Testis (tissue), 2 donors: Measurements from ENCODE around the gene REV3L.

Experiments
- POLR2A ChIP-seq: fragments of 450-650 bp; IDR thresholded peaks from one replicate; pipeline ENCODE4 v1.6.1; 2017; ENCODE audit warnings: antibody characterized with exemption, mild to moderate bottlenecking, moderate library complexity
- TF ChIP-seq, protein P1 (sequence below), 3 experiments: fragments of 450-650 bp in 2 of 3; fragments of 200-600 bp in 1 of 3; sonication (generic) in 1 of 3; IDR thresholded peaks; one replicate each; pipeline ENCODE4 v1.5.1; 2016 to 2019; ENCODE audit warnings: antibody characterized with exemption in 3 of 3, mild to moderate bottlenecking in 2 of 3, moderate library complexity in 1 of 3

DNA sequence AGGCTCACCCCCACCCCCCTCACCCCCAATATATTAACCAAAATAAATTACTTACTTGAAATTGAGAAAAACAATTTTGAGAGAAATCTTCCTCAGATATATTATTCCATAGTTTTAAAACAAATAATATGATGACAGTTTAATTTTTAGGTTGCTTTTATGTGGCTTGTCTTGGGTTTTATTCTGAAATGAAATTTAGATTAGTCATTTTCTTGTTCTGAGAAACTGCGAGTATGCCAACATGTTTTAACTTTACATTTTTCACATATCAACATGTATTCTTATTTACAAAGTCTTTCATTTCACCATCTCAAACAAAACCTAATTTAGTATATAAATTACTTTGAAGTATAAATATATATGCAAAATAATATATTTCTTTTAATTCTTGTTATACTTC lies 11.1 kb downstream of the REV3L start:
- TF ChIP-seq, protein P1, sequence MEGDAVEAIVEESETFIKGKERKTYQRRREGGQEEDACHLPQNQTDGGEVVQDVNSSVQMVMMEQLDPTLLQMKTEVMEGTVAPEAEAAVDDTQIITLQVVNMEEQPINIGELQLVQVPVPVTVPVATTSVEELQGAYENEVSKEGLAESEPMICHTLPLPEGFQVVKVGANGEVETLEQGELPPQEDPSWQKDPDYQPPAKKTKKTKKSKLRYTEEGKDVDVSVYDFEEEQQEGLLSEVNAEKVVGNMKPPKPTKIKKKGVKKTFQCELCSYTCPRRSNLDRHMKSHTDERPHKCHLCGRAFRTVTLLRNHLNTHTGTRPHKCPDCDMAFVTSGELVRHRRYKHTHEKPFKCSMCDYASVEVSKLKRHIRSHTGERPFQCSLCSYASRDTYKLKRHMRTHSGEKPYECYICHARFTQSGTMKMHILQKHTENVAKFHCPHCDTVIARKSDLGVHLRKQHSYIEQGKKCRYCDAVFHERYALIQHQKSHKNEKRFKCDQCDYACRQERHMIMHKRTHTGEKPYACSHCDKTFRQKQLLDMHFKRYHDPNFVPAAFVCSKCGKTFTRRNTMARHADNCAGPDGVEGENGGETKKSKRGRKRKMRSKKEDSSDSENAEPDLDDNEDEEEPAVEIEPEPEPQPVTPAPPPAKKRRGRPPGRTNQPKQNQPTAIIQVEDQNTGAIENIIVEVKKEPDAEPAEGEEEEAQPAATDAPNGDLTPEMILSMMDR (IDR thresholded peaks at IDR 0.05), result no peak
- no peak for TF ChIP-seq POLR2A
